ENCODE data around the gene FCGR1A.
"Not testable (repeated sequence)": the region's sequence is repeated elsewhere in the genome, so short reads cannot be mapped to it uniquely, and the experiment has no call there.

FCGR1A gene

DNA sequence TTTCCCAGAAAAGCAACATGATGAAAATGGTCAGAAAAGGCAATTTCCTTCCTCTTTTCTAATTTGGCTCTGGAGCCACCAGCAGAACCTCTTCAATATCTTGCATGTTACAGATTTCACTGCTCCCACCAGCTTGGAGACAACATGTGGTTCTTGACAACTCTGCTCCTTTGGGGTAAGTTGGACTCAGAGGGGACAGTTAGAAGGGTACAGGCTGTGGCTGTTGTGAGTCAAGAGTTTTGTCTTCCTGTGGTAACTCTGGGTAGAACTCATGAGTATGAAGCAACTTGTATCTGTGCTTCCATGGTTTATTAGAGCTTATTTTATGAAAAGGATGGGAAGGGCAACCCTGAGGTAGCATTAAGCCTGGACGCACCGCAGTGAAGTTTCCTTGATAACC is at the start of gene FCGR1A:
FCGR1A (plus strand) TSS at position 95 of the 400 bp plus-strand sequence; CDS start at position 145, 50 bp downstream.
- DNase-seq (ENCODE audit: low read depth, low spot score): not testable (repeated sequence)

- DNase-seq (ENCODE audit: low read depth, low spot score): not testable (repeated sequence)
Measured at GRCh38 chr1:149732781-149733180, 49.7 kb upstream of the FCGR1A start.

DNA sequence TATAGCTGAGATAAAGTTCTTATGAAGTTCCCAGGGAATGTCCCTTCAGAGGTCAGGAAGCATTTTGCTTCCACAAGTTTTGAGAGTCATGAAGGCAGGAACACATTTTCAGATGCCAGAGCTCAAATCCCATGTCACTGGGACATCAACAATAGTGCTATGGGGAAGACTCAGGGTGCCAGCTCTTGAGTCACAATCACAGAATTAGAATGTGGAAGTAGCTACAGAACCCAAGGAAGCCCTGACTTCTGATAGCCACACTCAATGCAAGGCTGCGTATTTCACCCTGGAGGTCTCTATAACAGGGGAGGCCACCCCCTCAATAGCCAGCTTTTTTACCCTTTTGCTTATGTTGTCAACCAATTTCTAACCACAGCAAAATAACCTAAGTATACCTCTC is 47.8 kb upstream of the FCGR1A start:
- not testable (repeated sequence) for DNase-seq (ENCODE audit: low read depth, low spot score)

DNA sequence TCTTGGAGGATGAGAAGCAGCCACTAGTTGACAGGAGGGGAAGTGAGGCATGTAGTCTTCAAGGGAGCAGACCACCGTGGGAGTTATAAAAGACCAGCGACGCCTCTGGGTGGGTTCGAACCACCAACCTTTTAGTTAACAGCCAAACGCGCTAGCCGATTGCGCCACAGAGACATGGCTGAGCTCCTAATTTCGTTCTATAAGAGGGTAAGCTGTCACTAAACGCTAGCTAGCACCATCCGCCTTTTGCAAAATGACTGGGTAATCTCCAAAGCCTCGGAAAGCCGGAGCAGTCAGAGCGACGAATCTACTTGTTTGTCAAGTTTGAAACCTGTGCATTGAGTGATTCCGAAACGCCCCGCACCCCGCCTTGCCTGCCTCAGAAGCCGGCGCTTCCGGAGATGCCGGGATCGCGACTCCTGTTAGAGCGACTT is 42.3 kb upstream of the FCGR1A start:
- peak; percentile 0 for DNase-seq (ENCODE audit: low read depth, low spot score)

DNA sequence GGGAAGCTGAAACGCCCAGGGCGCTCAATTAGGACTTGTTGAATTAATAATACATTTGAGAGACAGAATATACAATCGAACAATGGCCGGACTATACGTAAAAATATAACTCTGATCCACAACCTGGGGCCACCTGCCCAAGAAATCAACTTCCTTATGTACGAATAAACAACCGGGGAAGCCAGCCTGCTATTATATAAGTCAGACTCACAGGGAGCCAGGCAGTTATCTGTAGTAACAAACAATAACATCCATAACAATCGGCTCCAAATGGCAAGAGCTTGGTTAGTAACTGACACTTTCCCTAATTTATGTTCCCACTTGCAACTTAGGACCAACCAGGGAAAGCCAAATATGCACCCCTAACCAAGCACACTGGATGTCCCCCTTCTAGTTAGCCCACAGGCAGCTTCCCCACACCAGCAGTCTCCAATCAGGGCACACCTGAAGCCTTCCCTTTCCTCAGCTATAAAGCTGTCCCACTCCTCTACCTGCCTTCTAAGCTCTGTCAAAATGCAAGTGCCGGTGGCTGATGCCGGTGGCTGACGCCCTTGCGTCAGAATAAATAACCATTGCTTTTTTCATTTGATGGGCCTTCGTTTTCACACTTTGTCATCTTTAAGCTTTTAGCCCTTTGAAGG is 41.8 kb upstream of the FCGR1A start:
- DNase-seq (ENCODE audit: low read depth, low spot score): not testable (repeated sequence)

DNA sequence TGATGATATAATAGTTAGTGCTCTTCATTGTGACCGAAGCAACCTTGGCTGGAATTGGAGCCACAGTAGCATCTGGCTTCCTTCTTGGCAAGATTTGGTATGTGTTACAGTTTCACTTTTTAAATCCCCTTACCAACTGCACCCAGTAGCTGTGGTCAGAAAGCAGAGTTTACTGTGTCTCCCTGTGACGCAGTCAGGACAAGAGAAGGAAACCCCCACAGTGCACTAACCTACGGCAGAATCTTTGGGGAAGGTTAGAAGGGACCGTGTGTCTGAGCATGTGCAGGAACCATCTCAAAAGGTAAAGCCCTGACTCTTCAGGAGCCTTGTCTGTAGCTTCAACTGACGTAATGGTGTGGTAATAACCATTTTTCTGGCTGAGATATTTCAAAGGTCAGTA is 40.6 kb upstream of the FCGR1A start:
- not testable (repeated sequence) for DNase-seq (ENCODE audit: low read depth, low spot score)

GRCh38 chr1:149746463-149747356 is 35.8 kb upstream of the FCGR1A start:
- DNase-seq (ENCODE audit: low read depth, low spot score): not testable (repeated sequence)

DNA sequence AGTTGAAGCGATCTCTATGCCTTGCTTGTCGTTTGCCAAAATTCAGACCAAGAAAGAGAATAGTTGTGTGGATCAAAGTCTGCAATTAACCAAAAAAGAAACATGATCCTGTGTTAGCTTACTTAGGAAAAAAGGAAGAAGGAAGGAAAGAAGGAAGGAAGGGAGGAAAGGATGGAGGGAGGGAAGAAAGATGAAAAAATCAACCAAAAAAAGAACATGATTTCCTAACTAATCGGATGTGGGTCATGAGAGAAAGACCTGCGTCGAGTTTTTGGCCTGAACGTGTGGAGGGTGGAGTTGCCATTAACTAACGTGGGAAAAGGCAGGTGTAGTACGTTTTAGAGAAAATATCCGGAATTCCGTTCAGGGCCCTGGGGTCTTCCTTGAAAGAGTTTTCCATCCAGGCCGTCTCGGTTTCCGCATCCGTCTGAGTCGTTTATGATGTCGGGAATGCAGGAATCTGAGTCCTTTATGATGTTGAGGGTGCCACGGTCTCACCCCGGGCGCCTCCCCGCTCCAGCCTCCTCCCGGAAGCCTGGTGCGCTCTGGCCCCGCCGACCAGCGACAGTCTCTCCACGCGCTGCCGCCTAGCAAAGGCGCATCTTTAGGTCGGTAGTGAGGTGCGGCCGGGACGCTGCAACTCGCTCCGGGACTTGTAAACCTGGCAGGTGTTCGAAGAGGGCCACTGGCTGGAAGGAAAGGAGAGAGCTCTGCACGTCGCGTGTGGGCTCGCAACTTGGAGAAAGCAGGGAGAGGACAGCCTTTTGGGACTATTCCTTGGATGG is 34.9 kb upstream of the FCGR1A start:
- DNase-seq (ENCODE audit: low read depth, low spot score): not testable (repeated sequence)

DNA sequence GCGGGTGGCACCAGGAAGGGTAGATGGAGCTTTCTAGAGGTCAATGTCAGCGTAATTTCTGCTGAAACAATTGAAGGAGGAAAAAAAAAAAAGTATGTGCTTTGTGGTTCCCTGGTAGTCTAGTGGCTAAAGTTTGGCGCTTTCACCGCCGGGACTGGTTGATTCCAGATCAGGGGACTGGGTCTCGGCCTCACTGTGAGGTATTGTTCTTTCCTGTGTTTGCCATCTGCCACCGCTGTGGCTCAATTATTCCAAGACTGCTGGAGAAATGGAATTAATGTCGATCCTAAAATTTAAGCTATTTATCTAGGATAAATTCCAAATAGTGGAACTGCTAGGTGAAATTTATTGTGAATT is 34.4 kb upstream of the FCGR1A start:
- DNase-seq (ENCODE audit: low read depth, low spot score): not testable (repeated sequence)

- DNase-seq (ENCODE audit: low read depth, low spot score): not testable (repeated sequence)
Measured at GRCh38 chr1:149750562-149750961, 31.9 kb upstream of the FCGR1A start.

GRCh38 chr1:149752186-149752585 is 30.3 kb upstream of the FCGR1A start:
- not testable (repeated sequence) for DNase-seq (ENCODE audit: low read depth, low spot score)

GRCh38 chr1:149753466-149753865 is 29.0 kb upstream of the FCGR1A start:
- DNase-seq (ENCODE audit: low read depth, low spot score): not testable (repeated sequence)

- not testable (repeated sequence) for DNase-seq (ENCODE audit: low read depth, low spot score)
Measured at GRCh38 chr1:149755294-149755693, 27.2 kb upstream of the FCGR1A start.

GRCh38 chr1:149762294-149762693 is 20.2 kb upstream of the FCGR1A start:
- not testable (repeated sequence) for DNase-seq (ENCODE audit: low read depth, low spot score)

DNA sequence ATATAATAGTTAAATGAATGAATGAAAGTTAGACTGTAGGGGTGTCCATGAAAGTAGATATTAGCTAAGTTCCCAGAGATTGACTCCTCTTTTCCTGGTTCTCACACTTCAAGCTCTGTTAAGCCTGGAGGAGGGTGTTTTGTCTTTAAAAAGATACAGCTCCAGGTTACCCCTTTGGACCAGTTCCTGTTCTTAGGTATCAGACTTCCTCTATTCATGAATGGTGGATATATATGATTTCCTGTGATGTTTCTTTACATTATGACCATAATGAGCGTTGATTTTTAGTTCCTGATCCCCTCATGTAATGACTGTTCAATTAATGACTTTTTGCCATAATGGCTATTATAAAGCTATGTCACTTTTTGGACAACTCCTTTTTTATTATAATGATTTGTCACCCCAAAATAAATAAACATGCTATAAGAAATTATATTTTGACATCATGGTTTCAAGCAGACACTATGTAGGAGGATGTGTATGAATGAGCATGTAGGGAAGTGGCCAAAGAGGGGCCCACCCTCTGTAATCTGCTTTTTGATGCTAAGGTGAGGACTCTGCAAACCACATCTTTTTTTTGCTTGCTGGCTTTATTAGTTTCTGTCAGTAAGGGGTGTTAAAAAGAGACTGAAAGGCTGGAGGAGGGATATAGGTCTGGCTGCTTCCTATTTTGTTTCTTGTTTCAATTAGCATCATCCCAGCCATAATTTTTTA is 18.2 kb upstream of the FCGR1A start:
- DNase-seq (ENCODE audit: low read depth, low spot score): not testable (repeated sequence)

DNA sequence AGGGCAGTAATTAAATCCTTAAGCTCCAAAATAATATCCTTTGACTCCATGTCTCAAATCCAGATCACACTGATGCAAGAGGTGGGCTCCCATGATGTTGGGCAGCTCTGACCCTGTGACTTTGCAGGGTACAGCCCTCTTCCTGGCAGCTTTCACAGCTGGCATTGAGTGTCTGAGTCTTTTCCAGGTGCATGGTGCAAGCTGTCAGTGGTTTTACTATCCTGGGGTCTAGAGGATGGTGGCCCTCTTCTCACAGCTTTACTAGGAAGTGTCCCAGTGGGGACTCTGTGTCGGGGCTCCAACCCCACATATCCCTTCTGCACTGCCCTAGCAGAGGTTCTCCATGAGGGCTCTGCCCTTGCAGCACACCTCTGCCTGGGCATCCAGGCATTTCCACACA is 16.3 kb upstream of the FCGR1A start:
- DNase-seq (ENCODE audit: low read depth, low spot score): not testable (repeated sequence)

- DNase-seq (ENCODE audit: low read depth, low spot score): not testable (repeated sequence)
Measured at GRCh38 chr1:149769216-149769615, 13.3 kb upstream of the FCGR1A start.

GRCh38 chr1:149770661-149771060 is 11.8 kb upstream of the FCGR1A start:
- DNase-seq (ENCODE audit: low read depth, low spot score): not testable (repeated sequence)

GRCh38 chr1:149771653-149772425 is 10.7 kb upstream of the FCGR1A start:
- not testable (repeated sequence) for DNase-seq (ENCODE audit: low read depth, low spot score)

- not testable (repeated sequence) for DNase-seq (ENCODE audit: low read depth, low spot score)
Measured at GRCh38 chr1:149775510-149776147, 6.9 kb upstream of the FCGR1A start.
